Liver (tissue), 9 donors: ENCODE data around the gene SMIM24. TPM values are rescaled to one million over a fixed set of nuclear protein-coding genes. Genes with fewer than 3 reads are reported as not detected.

Source experiments
- DNase-seq: peaks from one replicate; pipeline ENCODE4 v3.0.0-alpha.2; 2017; ENCODE audit warnings: low spot score
- H3K27ac ChIP-seq, 2 donors: one replicate each; pipeline ENCODE4 v1.7.0; 2013; ENCODE audit warnings: inconsistent platforms in 2 of 2, low read length in 2 of 2, control low read depth in 1 of 2, low read depth in 1 of 2, mild to moderate bottlenecking in 1 of 2
- H3K27me3 ChIP-seq, 4 donors: one replicate each; pipeline versions ENCODE4 v1.6.1 to v1.7.0; 2013; ENCODE audit warnings: low read length in 3 of 4, inconsistent platforms in 1 of 4, mild to moderate bottlenecking in 1 of 4, moderate library complexity in 1 of 4; ENCODE audit not compliant: control insufficient read depth in 4 of 4, insufficient read depth in 4 of 4
- H3K36me3 ChIP-seq, 4 donors: one replicate each; pipeline versions ENCODE4 v1.6.1 to v1.7.0; 2013; ENCODE audit warnings: low read length in 3 of 4, mild to moderate bottlenecking in 3 of 4, low read depth in 1 of 4, moderate library complexity in 1 of 4; ENCODE audit not compliant: control insufficient read depth in 4 of 4, insufficient read depth in 3 of 4
- H3K4me1 ChIP-seq, 4 donors: one replicate each; pipeline versions ENCODE4 v1.6.1 to v1.7.0; 2013; ENCODE audit warnings: low read length in 3 of 4, mild to moderate bottlenecking in 3 of 4, moderate library complexity in 1 of 4; ENCODE audit not compliant: control insufficient read depth in 4 of 4, insufficient read depth in 4 of 4
- H3K4me3 ChIP-seq, 3 donors: one replicate each; pipeline versions ENCODE4 v1.6.1 to v1.7.0; 2013; ENCODE audit warnings: low read length in 3 of 3, control low read depth in 1 of 3, low read depth in 1 of 3, mild to moderate bottlenecking in 1 of 3
- H3K9ac ChIP-seq, 2 donors: one replicate each; pipeline ENCODE4 v1.7.0; 2013; ENCODE audit warnings: low read length in 2 of 2, mild to moderate bottlenecking in 2 of 2, moderate library complexity in 2 of 2, control low read depth in 1 of 2, low read depth in 1 of 2
- H3K9me3 ChIP-seq, 4 donors: one replicate each; pipeline versions ENCODE4 v1.6.1 to v1.7.0; 2013; ENCODE audit warnings: low read length in 3 of 4; ENCODE audit not compliant: control insufficient read depth in 4 of 4
- EGR1 ChIP-seq, 2 donors: IDR thresholded peaks; 2 replicates each; pipeline ENCODE4 v1.6.1; 2016 to 2018; ENCODE audit warnings: antibody characterized with exemption in 2 of 2, low read depth in 2 of 2
- FOXA1 ChIP-seq: IDR thresholded peaks from 2 replicates; pipeline ENCODE4 v1.6.1; 2016; ENCODE audit warnings: antibody characterized with exemption
- FOXA2 ChIP-seq: IDR thresholded peaks from 2 replicates; pipeline ENCODE4 v1.6.1; 2016; ENCODE audit warnings: antibody characterized with exemption
- GABPA ChIP-seq, 2 donors: IDR thresholded peaks in 1 of 2; conservative IDR thresholded peaks in 1 of 2; 2 replicates each; pipeline ENCODE4 v1.6.1; 2016; ENCODE audit warnings: antibody characterized with exemption in 2 of 2, mild to moderate bottlenecking in 1 of 2, moderate library complexity in 1 of 2
- HNF4G ChIP-seq: IDR thresholded peaks from 2 replicates; pipeline ENCODE4 v1.6.1; 2016; ENCODE audit warnings: antibody characterized with exemption
- JUND ChIP-seq, 2 donors: IDR thresholded peaks; 2 replicates each; pipeline ENCODE4 v1.6.1; 2016; ENCODE audit warnings: antibody characterized with exemption in 2 of 2
- NR2F2 ChIP-seq: IDR thresholded peaks from 2 replicates; pipeline ENCODE4 v1.6.1; 2016; ENCODE audit warnings: antibody characterized with exemption
- REST ChIP-seq: IDR thresholded peaks from 2 replicates; pipeline ENCODE4 v1.6.1; 2016; ENCODE audit warnings: antibody characterized with exemption, mild to moderate bottlenecking
- RXRA ChIP-seq, 2 donors: IDR thresholded peaks; 2 replicates each; pipeline ENCODE4 v1.6.1; 2017 to 2018; ENCODE audit warnings: antibody characterized with exemption in 2 of 2, mild to moderate bottlenecking in 1 of 2
- SP1 ChIP-seq: IDR thresholded peaks from 2 replicates; pipeline ENCODE4 v1.6.1; 2018; ENCODE audit warnings: antibody characterized with exemption, mild to moderate bottlenecking
- TAF1 ChIP-seq: conservative IDR thresholded peaks from 2 replicates; pipeline ENCODE4 v1.6.1; 2016; ENCODE audit warnings: antibody characterized with exemption, mild to moderate bottlenecking
- ZBTB33 ChIP-seq: IDR thresholded peaks from 2 replicates; pipeline ENCODE4 v1.6.1; 2016; ENCODE audit warnings: antibody characterized with exemption
- WGBS: extraction: QIAGEN DNeasy Blood & Tissue Kit; methylation state at CpG from one replicate; pipeline ENCODE4 v1.1.7; 2013; 5-methylcytosine and 5-hydroxymethylcytosine counted together
- polyA plus RNA-seq, 2 donors: library from polyadenylated mRNA; stranded (reverse) in 1 of 2; unstranded in 1 of 2; fragments of 200-250 nt in 1 of 2; fragments of >200 nt in 1 of 2; fragmentation: Nextera tagmentation in 1 of 2; extraction: Ambion mirVana in 1 of 2; gene quantifications; one replicate each; pipeline versions ENCODE4 v1.2.1 to v1.2.3, GENCODE V29; 2013 to 2015
- total RNA-seq, 2 donors: library from RNA; depleted of rRNA; stranded (reverse); fragments of >200 nt; gene quantifications; one replicate each; pipeline ENCODE4 v1.2.3, GENCODE V29; 2014
- TF ChIP-seq, protein P1 (sequence below): fragments of 150-350 bp; IDR thresholded peaks from 2 replicates; pipeline ENCODE4 v1.5.1; 2017; ENCODE audit warnings: improper control_type of control experiment, low read depth, low read length; ENCODE audit not compliant: missing input control
- donor health status: healthy.
- donor health status: healthy.
- donor health status: healthy.
- donor health status: healthy.
- donor health status: healthy.

The SMIM24 gene
- total and polyA plus RNA-seq, 4 donors = 0.17 to 13.7 (median 2.8) TPM

GRCh38 chr19:3483226-3483628 lies 2.9 kb upstream of the SMIM24 start, which contains the start of gene SMIM44 (continued):
- TF ChIP-seq ZBTB33 = no peak

GRCh38 chr19:3482507-3483225 lies 2.3 kb upstream of the SMIM24 start:
- no peaks in the 10 kb centered on the region for H3K4me1 ChIP-seq
- WGBS = 73% methylated on average over 49 of the region's 49 CpGs
- H3K9me3 ChIP-seq = no peaks in the 10 kb centered on the region
- no peak overlapping the region for H3K4me3 ChIP-seq
- no peak for DNase-seq
- H3K36me3 ChIP-seq = no peaks in the 10 kb centered on the region
- TF ChIP-seq RXRA (IDR thresholded peaks at IDR 0.05) (no peak), JUND (IDR thresholded peaks at IDR 0.05) (no peak), ZBTB33 (no peak), SP1 (no peak), GABPA (IDR thresholded peaks at IDR 0.05 in 1 of 2, conservative IDR thresholded peaks at IDR 0.05 in 1 of 2) (no peak), NR2F2 (no peak), FOXA2 (no peak)
- peaks cover 0 to 2% (median 0%) of the 10 kb centered on the region in 4 donors for H3K27me3 ChIP-seq
- no peak overlapping the region for H3K9ac ChIP-seq
- H3K27ac ChIP-seq = no peak overlapping the region

GRCh38 chr19:3481241-3482090 lies 1.1 kb upstream of the SMIM24 start:
- no peaks in the 10 kb centered on the region for H3K36me3 ChIP-seq
- no peak overlapping the region for H3K27ac ChIP-seq
- H3K9ac ChIP-seq = no peak overlapping the region
- H3K9me3 ChIP-seq = no peaks in the 10 kb centered on the region
- H3K4me1 ChIP-seq = no peaks in the 10 kb centered on the region
- H3K27me3 ChIP-seq = peaks cover 0 to 2% (median 0%) of the 10 kb centered on the region in 4 donors
- no peak overlapping the region for H3K4me3 ChIP-seq
- no peak for TF ChIP-seq FOXA1
- no peak for TF ChIP-seq EGR1 (IDR thresholded peaks at IDR 0.05; ENCODE audit: low read depth in 2 of 2)
- TF ChIP-seq TAF1 = no peak
- no peak for DNase-seq
- 64% methylated on average over 38 of the region's 38 CpGs for WGBS

DNA sequence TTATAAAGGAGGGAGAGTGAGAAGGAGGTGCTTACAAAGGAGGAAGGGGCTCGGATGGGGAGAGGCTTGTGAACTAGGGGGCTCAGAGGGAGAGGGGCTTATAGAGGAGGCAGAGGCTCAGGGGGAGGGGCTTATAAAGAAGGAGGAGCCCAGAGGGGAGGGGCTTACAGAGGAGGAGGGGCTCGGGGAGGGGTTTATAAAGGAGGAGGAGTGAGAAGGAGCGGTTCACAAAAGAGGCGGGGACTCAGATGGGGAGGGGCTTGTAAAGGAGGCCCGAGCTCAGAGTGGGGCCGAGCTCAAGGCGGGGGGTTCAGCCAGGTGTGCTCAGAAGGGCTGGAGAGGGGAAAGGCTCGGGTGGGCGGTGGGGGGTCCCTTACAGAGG lies 500 bp downstream of the SMIM24 start:
- WGBS = 44% methylated on average over 9 of the region's 9 CpGs
- Histone ChIP-seq H3K9me3 (no peaks in the 10 kb centered on the region), H3K4me1 (no peaks in the 10 kb centered on the region), H3K27ac (no peak overlapping the region), H3K27me3 (peaks cover 0 to 2% (median 0%) of the 10 kb centered on the region in 4 donors), H3K9ac (no peak overlapping the region), H3K4me3 (peak overlapping the region in 1 of 3 donors; percentile 0), H3K36me3 (no peaks in the 10 kb centered on the region)
- no peak for DNase-seq
- TF ChIP-seq FOXA2 (no peak), JUND (IDR thresholded peaks at IDR 0.05) (no peak), RXRA (IDR thresholded peaks at IDR 0.05) (no peak), EGR1 (IDR thresholded peaks at IDR 0.05; ENCODE audit: low read depth in 2 of 2) (no peak), FOXA1 (no peak), GABPA (IDR thresholded peaks at IDR 0.05 in 1 of 2, conservative IDR thresholded peaks at IDR 0.05 in 1 of 2) (no peak), REST (no peak), HNF4G (no peak)
- TF ChIP-seq, protein P1, sequence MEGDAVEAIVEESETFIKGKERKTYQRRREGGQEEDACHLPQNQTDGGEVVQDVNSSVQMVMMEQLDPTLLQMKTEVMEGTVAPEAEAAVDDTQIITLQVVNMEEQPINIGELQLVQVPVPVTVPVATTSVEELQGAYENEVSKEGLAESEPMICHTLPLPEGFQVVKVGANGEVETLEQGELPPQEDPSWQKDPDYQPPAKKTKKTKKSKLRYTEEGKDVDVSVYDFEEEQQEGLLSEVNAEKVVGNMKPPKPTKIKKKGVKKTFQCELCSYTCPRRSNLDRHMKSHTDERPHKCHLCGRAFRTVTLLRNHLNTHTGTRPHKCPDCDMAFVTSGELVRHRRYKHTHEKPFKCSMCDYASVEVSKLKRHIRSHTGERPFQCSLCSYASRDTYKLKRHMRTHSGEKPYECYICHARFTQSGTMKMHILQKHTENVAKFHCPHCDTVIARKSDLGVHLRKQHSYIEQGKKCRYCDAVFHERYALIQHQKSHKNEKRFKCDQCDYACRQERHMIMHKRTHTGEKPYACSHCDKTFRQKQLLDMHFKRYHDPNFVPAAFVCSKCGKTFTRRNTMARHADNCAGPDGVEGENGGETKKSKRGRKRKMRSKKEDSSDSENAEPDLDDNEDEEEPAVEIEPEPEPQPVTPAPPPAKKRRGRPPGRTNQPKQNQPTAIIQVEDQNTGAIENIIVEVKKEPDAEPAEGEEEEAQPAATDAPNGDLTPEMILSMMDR = no peak
